ENCODE results near the gene DGUOK. TPM values are rescaled to one million over a fixed set of nuclear protein-coding genes. Genes with fewer than 3 reads are reported as not detected.
"Not testable (repeated sequence)": the region's sequence is repeated elsewhere in the genome, so short reads cannot be mapped to it uniquely, and the experiment has no call there.

The DGUOK gene
- total and polyA plus RNA-seq, 2 of the 4 experiments (the other 2 are of a cell fraction), result 66.3 to 111 TPM

DNA sequence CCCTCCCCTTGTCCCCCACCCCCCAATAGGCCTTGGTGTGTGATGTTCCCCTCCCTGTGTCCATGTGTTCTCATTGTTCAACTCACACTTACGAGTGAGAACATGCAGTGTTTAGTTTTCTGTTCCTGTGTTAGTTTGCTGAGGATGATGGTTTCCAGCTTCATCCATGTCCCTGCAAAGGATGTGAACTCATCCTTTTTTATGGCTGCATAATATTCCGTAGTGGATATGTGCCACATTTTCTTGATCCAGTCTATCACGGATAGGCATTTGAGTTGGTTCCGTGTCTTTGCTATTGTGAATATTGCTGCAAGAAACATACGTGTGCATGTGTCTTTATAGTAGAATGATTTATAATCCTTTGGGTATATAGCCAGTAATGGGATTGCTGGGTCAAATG, 48.7 kb upstream of the DGUOK start:
- H3K9me3 ChIP-seq (ENCODE audit: control insufficient read depth, insufficient read depth, low read length); H3K36me3 ChIP-seq (ENCODE audit: control insufficient read depth, insufficient read depth, low read length); intact Hi-C loops (cut with micrococcal nuclease); H2BK5ac ChIP-seq (ENCODE audit: low read depth, low read length, poor library complexity, severe bottlenecking); H2BK120ac ChIP-seq (ENCODE audit: low read depth, low read length); H2AK9ac ChIP-seq (replicated peaks; ENCODE audit: low read depth, low read length, poor library complexity); H3K4me1 ChIP-seq (ENCODE audit: control insufficient read depth, insufficient read depth, low read length); DNase-seq; POLR2A ChIA-PET (ENCODE audit: unreplicated experiment); H4K20me1 ChIP-seq (ENCODE audit: insufficient read depth, low read length); H3K23ac ChIP-seq (ENCODE audit: low read depth, low read length); in situ Hi-C loops (cut with MboI; ENCODE audit: low sequenced_read_pairs); H4K91ac ChIP-seq (ENCODE audit: insufficient read depth, low read depth, low read length); H2AFZ ChIP-seq (replicated peaks; ENCODE audit: low read length, poor library complexity); H3K79me1 ChIP-seq (ENCODE audit: low read depth in 1 of 2, low read length in 2 of 2); H2BK15ac ChIP-seq (ENCODE audit: low read depth, low read length); H3K18ac ChIP-seq (ENCODE audit: low read depth, low read length); H3K14ac ChIP-seq (replicated peaks; ENCODE audit: low read depth, low read length); H3K9me1 ChIP-seq (ENCODE audit: insufficient read depth, low read length); H4K8ac ChIP-seq (ENCODE audit: low read depth in 2 of 2, low read length in 2 of 2); H3K27ac ChIP-seq (ENCODE audit: insufficient read depth, low read length); H3K4me2 ChIP-seq (ENCODE audit: low read depth, low read length); H4K5ac ChIP-seq (ENCODE audit: low read depth, low read length); BruUV-seq (replicated peaks); H3K4ac ChIP-seq (ENCODE audit: low read depth, low read length); H3K9ac ChIP-seq (ENCODE audit: low read depth, low read length); dilution Hi-C loops (cut with HindIII; ENCODE audit: low sequenced_read_pairs, unreplicated experiment); H3K4me3 ChIP-seq (ENCODE audit: insufficient read depth, low read depth, low read length); ATAC-seq (ENCODE audit: low read depth); CTCF ChIA-PET; H3K27me3 ChIP-seq (ENCODE audit: control insufficient read depth, insufficient read depth, low read length); H2AK5ac ChIP-seq (ENCODE audit: low read depth, low read length); H2BK20ac ChIP-seq (ENCODE audit: low read depth, low read length); H3K56ac ChIP-seq (ENCODE audit: extremely low read depth, insufficient read depth, low read length): not testable (repeated sequence)
- WGBS, 2 experiments (ENCODE audit: extremely low coverage in 2 of 2, insufficient read length in 1 of 2), result no CpG with 5 or more reads among the region's 5 CpGs

Data from IMR-90 (cell line).